Ectodermal cell (in vitro differentiated cells): ENCODE results near the gene H1-8.

Experiments used
- H3K27ac ChIP-seq: 2 replicates; pipeline ENCODE4 v1.7.0; 2013; ENCODE audit warnings: mild to moderate bottlenecking, low read depth, low read length; ENCODE audit not compliant: insufficient read depth, poor library complexity, severe bottlenecking
- H3K27me3 ChIP-seq: 2 replicates; pipeline ENCODE4 v1.7.0; 2013; ENCODE audit warnings: mild to moderate bottlenecking, low read length; ENCODE audit not compliant: insufficient read depth, control insufficient read depth, poor library complexity, severe bottlenecking
- H3K36me3 ChIP-seq: one replicate; pipeline ENCODE4 v1.7.0; 2013; ENCODE audit warnings: low read length; ENCODE audit not compliant: control insufficient read depth, insufficient read depth
- H3K4me1 ChIP-seq: one replicate; pipeline ENCODE4 v1.7.0; 2013; ENCODE audit warnings: low read length; ENCODE audit not compliant: control insufficient read depth, insufficient read depth
- H3K4me3 ChIP-seq: 2 replicates; pipeline ENCODE4 v1.7.0; 2013; ENCODE audit warnings: low read depth, low read length, control low read depth; ENCODE audit not compliant: insufficient read depth
- H3K9me3 ChIP-seq: 2 replicates; pipeline ENCODE4 v1.7.0; 2013; ENCODE audit warnings: mild to moderate bottlenecking, low read length, moderate library complexity; ENCODE audit not compliant: control insufficient read depth
- WGBS, 2 experiments: methylation state at CpG; one replicate each; pipeline ENCODE4 v1.1.7; 2013; ENCODE audit warnings: missing lambda C conversion rate in 2 of 2; 5-methylcytosine and 5-hydroxymethylcytosine counted together

H1-8 gene

GRCh38 chr3:129522953-129523352 lies 20.0 kb upstream of the H1-8 start:
- Histone ChIP-seq H3K36me3 (peaks cover 3% of the 10 kb centered on the region), H3K4me1 (peaks cover 27% of the 10 kb centered on the region), H3K27me3 (no peaks in the 10 kb centered on the region), H3K27ac (no peak overlapping the region), H3K4me3 (no peak overlapping the region), H3K9me3 (no peaks in the 10 kb centered on the region)
- 93 to 95% methylated on average over 5 of the region's 5 CpGs for WGBS, 2 experiments

GRCh38 chr3:129524081-129524480 lies 18.9 kb upstream of the H1-8 start:
- no peak overlapping the region for H3K27ac ChIP-seq
- 90 to 94% methylated on average over 4 of the region's 4 CpGs for WGBS, 2 experiments
- no peaks in the 10 kb centered on the region for H3K27me3 ChIP-seq
- no peaks in the 10 kb centered on the region for H3K36me3 ChIP-seq
- no peak overlapping the region for H3K4me3 ChIP-seq
- H3K4me1 ChIP-seq: peaks cover 27% of the 10 kb centered on the region
- no peaks in the 10 kb centered on the region for H3K9me3 ChIP-seq

GRCh38 chr3:129525341-129525968 lies 17.5 kb upstream of the H1-8 start:
- Histone ChIP-seq H3K9me3 (no peaks in the 10 kb centered on the region), H3K4me1 (peaks cover 38% of the 10 kb centered on the region), H3K4me3 (no peak overlapping the region), H3K27me3 (no peaks in the 10 kb centered on the region), H3K36me3 (no peaks in the 10 kb centered on the region), H3K27ac (no peak overlapping the region)
- 92 to 93% methylated on average over 8 of the region's 8 CpGs for WGBS, 2 experiments

- Histone ChIP-seq H3K4me3 (no peak overlapping the region), H3K27ac (no peak overlapping the region), H3K9me3 (no peaks in the 10 kb centered on the region), H3K4me1 (peaks cover 38% of the 10 kb centered on the region), H3K36me3 (no peaks in the 10 kb centered on the region), H3K27me3 (no peaks in the 10 kb centered on the region)
- WGBS, 2 experiments: 75 to 76% methylated on average over 12 of the region's 12 CpGs
These were observed 16.7 kb upstream of the H1-8 start for GRCh38 chr3:129526121-129526900.

- 92 to 93% methylated on average over 11 of the region's 11 CpGs for WGBS, 2 experiments
These were observed 15.7 kb upstream of the H1-8 start for GRCh38 chr3:129527262-129527661.

GRCh38 chr3:129528589-129529100 lies 14.3 kb upstream of the H1-8 start, which contains the start of gene RHO:
RHO (plus strand) TSS chr3:129528639; CDS start chr3:129528734, 95 bp downstream.
- no peak within 1 kb of the TSS for H3K27ac ChIP-seq
- H3K4me3 ChIP-seq: no peak within 1 kb of the TSS
- peaks cover 29% of the 10 kb centered on the region for H3K4me1 ChIP-seq
- no peaks in the 10 kb centered on the region for H3K36me3 ChIP-seq
- no peaks in the 10 kb centered on the region for H3K27me3 ChIP-seq
- WGBS, 2 experiments: 95 to 96% methylated on average over 18 of the region's 18 CpGs
- H3K9me3 ChIP-seq: no peaks in the 10 kb centered on the region

More at GRCh38 chr3:129527262-129527661, 15.7 kb upstream of the H1-8 start:
- Histone ChIP-seq H3K4me1 (peaks cover 29% of the 10 kb centered on the region), H3K36me3 (no peaks in the 10 kb centered on the region), H3K27ac (no peak overlapping the region), H3K9me3 (no peaks in the 10 kb centered on the region), H3K27me3 (no peaks in the 10 kb centered on the region), H3K4me3 (no peak overlapping the region)

- Histone ChIP-seq H3K4me1 (peaks cover 29% of the 10 kb centered on the region), H3K4me3 (no peak overlapping the region), H3K36me3 (no peaks in the 10 kb centered on the region), H3K27ac (no peak overlapping the region), H3K27me3 (no peaks in the 10 kb centered on the region), H3K9me3 (no peaks in the 10 kb centered on the region)
- WGBS, 2 experiments: 88 to 90% methylated on average over 12 of the region's 12 CpGs
These were observed 13.4 kb upstream of the H1-8 start for GRCh38 chr3:129529436-129530210.

- Histone ChIP-seq H3K4me3 (no peak overlapping the region), H3K9me3 (no peaks in the 10 kb centered on the region), H3K4me1 (peaks cover 29% of the 10 kb centered on the region), H3K27ac (no peak overlapping the region), H3K36me3 (no peaks in the 10 kb centered on the region), H3K27me3 (no peaks in the 10 kb centered on the region)
- WGBS, 2 experiments: 9 to 20% methylated on average over 6 of the region's 6 CpGs
These were observed 12.7 kb upstream of the H1-8 start for GRCh38 chr3:129530251-129530791.

- no peaks in the 10 kb centered on the region for H3K9me3 ChIP-seq
- H3K27ac ChIP-seq: no peak overlapping the region
- H3K4me1 ChIP-seq: peaks cover 29% of the 10 kb centered on the region
- no peaks in the 10 kb centered on the region for H3K27me3 ChIP-seq
- 94 to 95% methylated on average over 13 of the region's 13 CpGs for WGBS, 2 experiments
- no peaks in the 10 kb centered on the region for H3K36me3 ChIP-seq
- H3K4me3 ChIP-seq: no peak overlapping the region
These were observed 12.2 kb upstream of the H1-8 start for GRCh38 chr3:129530821-129531220.
